Heart right ventricle (tissue), 16 donors: ENCODE measurements around the gene IKZF5. TPM values are rescaled to one million over a fixed set of nuclear protein-coding genes. Genes with fewer than 3 reads are reported as not detected.
A peak's percentile ranks its signal among the peaks of the same experiment; 100 is the strongest.

Experiments
- ATAC-seq, 8 donors: fragments of 200-7000 bp; cut with Tn5 transposase; one replicate each; pipeline ENCODE4 v1.9.1; 2020; ENCODE audit warnings: mild to moderate bottlenecking in 8 of 8, moderate library complexity in 8 of 8, moderate number of reproducible peaks in 1 of 8
- DNase-seq, 2 donors: peaks; one replicate each; pipeline ENCODE4 v3.0.0-alpha.2; 2020
- H3K27ac ChIP-seq, 10 donors: fragments of 200-600 bp; sonication (generic) in 2 of 10; one replicate each; pipeline versions ENCODE4 v1.5.0 to v1.8.0; 2020 to 2022; ENCODE audit warnings: mild to moderate bottlenecking in 3 of 10
- H3K27me3 ChIP-seq, 7 donors: fragments of 200-600 bp; one replicate each; pipeline ENCODE4 v1.8.0; 2021 to 2022; ENCODE audit warnings: mild to moderate bottlenecking in 2 of 7
- H3K36me3 ChIP-seq, 9 donors: fragments of 200-600 bp; sonication (generic) in 1 of 9; one replicate each; pipeline versions ENCODE4 v1.5.0 to v1.8.0; 2020 to 2022; ENCODE audit warnings: mild to moderate bottlenecking in 2 of 9
- H3K4me1 ChIP-seq, 9 donors: fragments of 200-600 bp; sonication (generic) in 1 of 9; one replicate each; pipeline versions ENCODE4 v1.5.0 to v1.8.0; 2020 to 2022; ENCODE audit warnings: mild to moderate bottlenecking in 4 of 9
- H3K4me3 ChIP-seq, 10 donors: fragments of 200-600 bp; sonication (generic) in 2 of 10; one replicate each; pipeline versions ENCODE4 v1.5.0 to v1.8.0; 2020 to 2022; ENCODE audit warnings: mild to moderate bottlenecking in 7 of 10, moderate library complexity in 2 of 10
- H3K9me3 ChIP-seq, 11 donors: fragments of 200-600 bp in 10 of 11; sonication (generic) in 2 of 11; one replicate each; pipeline versions ENCODE4 v1.5.0 to v1.8.0; 2013 to 2022; ENCODE audit warnings: mild to moderate bottlenecking in 2 of 11, control low read depth in 1 of 11, moderate library complexity in 1 of 11
- WGBS, 2 donors: extraction: QIAGEN DNeasy Blood & Tissue Kit; methylation state at CpG; one replicate each; pipeline ENCODE4 v1.1.7; 2013; ENCODE audit warnings: inconsistent platforms in 1 of 2; 5-methylcytosine and 5-hydroxymethylcytosine counted together
- intact Hi-C, 10 donors: fragments of 100-400 bp; cut with DNase I; formaldehyde crosslinking; loops; one replicate each; pipeline versions ENCODE4 v1.11.1 to v1.14.2; 2022
- long read RNA-seq, 3 donors: library from polyadenylated mRNA; unstranded; transcript quantifications; one replicate each; pipeline ENCODE4 v2.0.0, GENCODE V29; 2020 to 2021
- polyA plus RNA-seq, 2 donors: library from polyadenylated mRNA; stranded (reverse); fragments of 200-250 nt; gene quantifications; one replicate each; pipeline ENCODE4 v1.2.3, GENCODE V29; 2013
- total RNA-seq, 10 donors: library from RNA; stranded (reverse); fragmentation: NEBNext Ultra II Directional in 3 of 10; extraction: Animal tissue kit (Norgen Biotek cat#: 25700) in 3 of 10; gene quantifications; one replicate each; pipeline versions ENCODE4 v1.2.1 to v1.2.4, GENCODE V29; 2021 to 2023
- TF ChIP-seq, protein P1 (sequence below), 9 donors: fragments of 200-600 bp; sonication (generic) in 2 of 9; IDR thresholded peaks; one replicate each; pipeline versions ENCODE4 v1.5.0 to v1.8.0; 2021 to 2022; ENCODE audit warnings: antibody characterized with exemption in 9 of 9, mild to moderate bottlenecking in 5 of 9, moderate library complexity in 1 of 9
- donor health status: Arrhythmogenic right ventricular cardiomyopathy.
- donor health status: ischemic (EF 13 %, LVEDD 7.1; RV severe dilation, severe dysfunction).
- donor health status: healthy with polysubstance abuse.
- donor health status: DM: no; HTN: yes; CAD: no.
- donor health status: DM: no; HTN: no; CAD: no.
- donor health status: ischemic (EF 25% LVEDD 6.9; RV normal size, moderate dysfunction).
- donor health status: ischemic (EF 25% LVEDD 5.7; RV mildly dilated, moderate dysfunction).
- donor health status: healthy.
- donor health status: DM: yes; HTN: yes; CAD: no.
- donor health status: Ischemic cardiomyopathy.
- donor health status: ischemic (EF 35%, LVEDD 5.7; RV mildly dilated, moderate dysfunction).
- donor health status: nonischemic (EF 11% LVEDD 7.7; RV severe dilation, severe dysfunction).
- donor health status: DM: yes; HTN: yes; CAD: no.
- donor health status: PGD.
- donor health status: ischemic (EF 29% LVEDD 5.4; RV normal size, mild dysfunction).
- donor health status: nonischemic (EF 23%, LVEDD 6.1; RV moderate dilation, normal function).

Gene IKZF5, protein sequence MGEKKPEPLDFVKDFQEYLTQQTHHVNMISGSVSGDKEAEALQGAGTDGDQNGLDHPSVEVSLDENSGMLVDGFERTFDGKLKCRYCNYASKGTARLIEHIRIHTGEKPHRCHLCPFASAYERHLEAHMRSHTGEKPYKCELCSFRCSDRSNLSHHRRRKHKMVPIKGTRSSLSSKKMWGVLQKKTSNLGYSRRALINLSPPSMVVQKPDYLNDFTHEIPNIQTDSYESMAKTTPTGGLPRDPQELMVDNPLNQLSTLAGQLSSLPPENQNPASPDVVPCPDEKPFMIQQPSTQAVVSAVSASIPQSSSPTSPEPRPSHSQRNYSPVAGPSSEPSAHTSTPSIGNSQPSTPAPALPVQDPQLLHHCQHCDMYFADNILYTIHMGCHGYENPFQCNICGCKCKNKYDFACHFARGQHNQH
- 10 to 100 TPM in 8 of 10 donors, 1 to 10 TPM in 2; 7.8 to 14.4 (median 10.9) TPM for total RNA-seq
- polyA plus RNA-seq, result 10 to 100 TPM in 1 of 2 donors, 1 to 10 TPM in 1; 3.8 to 12.1 TPM
- long read RNA-seq, donor 1, full-length matches to known transcripts, result 6 of 12 reads
- long read RNA-seq, donor 1, partial matches to known transcripts, result 0 of 12 reads
- long read RNA-seq, donor 1, other reads (novel, unspliced or antisense), result 6 of 12 reads
- long read RNA-seq, donor 2, full-length matches to known transcripts, result 2 of 7 reads
- long read RNA-seq, donor 2, partial matches to known transcripts, result 0 of 7 reads
- long read RNA-seq, donor 2, other reads (novel, unspliced or antisense), result 5 of 7 reads
- long read RNA-seq, donor 3, full-length matches to known transcripts, result 3 of 14 reads
- long read RNA-seq, donor 3, partial matches to known transcripts, result 4 of 14 reads
- long read RNA-seq, donor 3, other reads (novel, unspliced or antisense), result 7 of 14 reads

DNA sequence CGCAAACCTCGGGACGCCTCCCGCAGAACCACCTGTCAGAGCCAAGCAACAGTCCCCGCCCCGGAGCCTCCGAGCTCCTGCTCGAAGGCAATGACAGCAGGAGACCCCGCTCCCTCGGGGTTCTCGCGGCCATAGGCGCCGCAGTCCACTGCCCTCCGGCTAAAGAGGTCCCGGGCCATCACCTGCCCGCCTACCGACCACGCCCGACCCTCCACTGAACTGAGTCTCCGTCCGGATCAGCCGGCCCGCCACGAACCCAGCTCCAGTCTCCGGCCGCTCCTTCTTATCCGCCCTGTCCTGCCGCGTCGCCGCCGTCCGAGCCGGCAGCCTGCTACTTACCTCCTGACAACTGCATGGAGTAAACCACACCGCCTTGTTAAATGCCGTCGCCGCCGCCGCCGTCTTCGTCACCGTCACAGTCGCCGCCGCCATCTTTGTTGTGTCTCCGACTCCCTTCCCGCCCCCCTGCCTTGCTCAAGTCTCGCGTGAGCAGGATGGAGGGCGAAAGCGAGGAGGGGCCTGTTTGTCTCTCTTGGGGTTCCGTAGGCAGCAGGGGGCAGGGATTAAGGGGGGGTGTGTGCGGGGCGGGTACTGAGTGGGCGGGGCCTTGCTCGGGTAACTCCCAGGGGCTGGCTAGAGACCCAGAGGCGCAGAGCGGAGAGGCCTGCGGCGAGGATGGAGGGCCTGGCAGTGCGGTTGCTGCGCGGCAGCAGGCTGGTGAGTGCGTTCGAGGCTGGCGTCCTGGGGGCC lies at the start of gene IKZF5, which contains the start of gene ACADSB:
TSS of gene IKZF5 (minus strand) at position 441 of the 750 bp plus-strand sequence. CDS start 10,170 bp downstream, outside the sequence.
TSS of gene ACADSB (plus strand) at position 652 of the 750 bp plus-strand sequence. CDS start at position 676, 24 bp downstream.
- peak within 1 kb of the TSS; percentile 55 to 96 (median 90) for H3K27ac ChIP-seq
- peak within 1 kb of the TSS; percentile 71 to 97 (median 88) for H3K4me3 ChIP-seq
- peaks cover 4 to 56% (median 42%) of the 10 kb centered on the region in 9 donors for H3K4me1 ChIP-seq
- no peaks in the 10 kb centered on the region for H3K27me3 ChIP-seq
- whole genome bisulfite sequencing, 2 donors, result 1% methylated on average over 68 of the region's 68 CpGs
- peaks cover 0 to 2% (median 0%) of the 10 kb centered on the region in 9 donors for H3K36me3 ChIP-seq
- no peaks in the 10 kb centered on the region for H3K9me3 ChIP-seq
- DNase-seq, result peak; percentile 94 to 98
- intact Hi-C loops, result loop anchor here in 3 of 10 donors (1.0 to 10.0 kb wide), 3 partner anchors 28 to 146 kb away; partner anchors contain the start of genes PSTK (in 2 of the 3) and BUB3 (in 1 of the 3)
- peak; percentile 97 to 99 (median 98) for ATAC-seq
- TF ChIP-seq, protein P1, sequence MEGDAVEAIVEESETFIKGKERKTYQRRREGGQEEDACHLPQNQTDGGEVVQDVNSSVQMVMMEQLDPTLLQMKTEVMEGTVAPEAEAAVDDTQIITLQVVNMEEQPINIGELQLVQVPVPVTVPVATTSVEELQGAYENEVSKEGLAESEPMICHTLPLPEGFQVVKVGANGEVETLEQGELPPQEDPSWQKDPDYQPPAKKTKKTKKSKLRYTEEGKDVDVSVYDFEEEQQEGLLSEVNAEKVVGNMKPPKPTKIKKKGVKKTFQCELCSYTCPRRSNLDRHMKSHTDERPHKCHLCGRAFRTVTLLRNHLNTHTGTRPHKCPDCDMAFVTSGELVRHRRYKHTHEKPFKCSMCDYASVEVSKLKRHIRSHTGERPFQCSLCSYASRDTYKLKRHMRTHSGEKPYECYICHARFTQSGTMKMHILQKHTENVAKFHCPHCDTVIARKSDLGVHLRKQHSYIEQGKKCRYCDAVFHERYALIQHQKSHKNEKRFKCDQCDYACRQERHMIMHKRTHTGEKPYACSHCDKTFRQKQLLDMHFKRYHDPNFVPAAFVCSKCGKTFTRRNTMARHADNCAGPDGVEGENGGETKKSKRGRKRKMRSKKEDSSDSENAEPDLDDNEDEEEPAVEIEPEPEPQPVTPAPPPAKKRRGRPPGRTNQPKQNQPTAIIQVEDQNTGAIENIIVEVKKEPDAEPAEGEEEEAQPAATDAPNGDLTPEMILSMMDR (IDR thresholded peaks at IDR 0.05), result no peak

DNA sequence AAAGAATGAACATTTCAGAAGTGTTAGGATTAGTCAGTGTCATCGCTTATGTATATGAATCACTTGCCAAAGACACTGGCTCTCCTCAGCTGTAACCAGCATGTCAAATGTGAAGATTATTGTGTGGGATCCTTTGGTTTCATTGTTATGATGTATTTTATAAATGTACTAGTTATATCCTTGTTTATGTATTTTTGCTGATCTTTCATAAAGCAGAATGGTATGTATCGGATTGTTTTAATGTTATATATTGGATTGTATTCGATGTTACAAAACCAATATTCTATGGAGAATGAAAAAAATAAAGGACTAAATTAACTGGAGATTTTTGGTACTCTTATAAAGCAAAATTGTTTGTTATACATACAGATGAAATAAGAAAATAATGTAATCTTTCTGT lies 49.4 kb upstream of the IKZF5 start:
- Histone ChIP-seq H3K36me3 (peaks cover 0 to 24% (median 9%) of the 10 kb centered on the region in 9 donors), H3K27ac (no peak overlapping the region), H3K4me1 (no peaks in the 10 kb centered on the region), H3K9me3 (no peaks in the 10 kb centered on the region), H3K4me3 (no peak overlapping the region), H3K27me3 (peaks cover 0 to 8% (median 0%) of the 10 kb centered on the region in 7 donors)
- 95 to 99% methylated on average over 3 of the region's 3 CpGs for WGBS, 2 donors
- TF ChIP-seq, protein P1 (IDR thresholded peaks at IDR 0.05), result no peak
- intact Hi-C loops, result no loop called here
- DNase-seq (no peak), ATAC-seq (no peak)

DNA sequence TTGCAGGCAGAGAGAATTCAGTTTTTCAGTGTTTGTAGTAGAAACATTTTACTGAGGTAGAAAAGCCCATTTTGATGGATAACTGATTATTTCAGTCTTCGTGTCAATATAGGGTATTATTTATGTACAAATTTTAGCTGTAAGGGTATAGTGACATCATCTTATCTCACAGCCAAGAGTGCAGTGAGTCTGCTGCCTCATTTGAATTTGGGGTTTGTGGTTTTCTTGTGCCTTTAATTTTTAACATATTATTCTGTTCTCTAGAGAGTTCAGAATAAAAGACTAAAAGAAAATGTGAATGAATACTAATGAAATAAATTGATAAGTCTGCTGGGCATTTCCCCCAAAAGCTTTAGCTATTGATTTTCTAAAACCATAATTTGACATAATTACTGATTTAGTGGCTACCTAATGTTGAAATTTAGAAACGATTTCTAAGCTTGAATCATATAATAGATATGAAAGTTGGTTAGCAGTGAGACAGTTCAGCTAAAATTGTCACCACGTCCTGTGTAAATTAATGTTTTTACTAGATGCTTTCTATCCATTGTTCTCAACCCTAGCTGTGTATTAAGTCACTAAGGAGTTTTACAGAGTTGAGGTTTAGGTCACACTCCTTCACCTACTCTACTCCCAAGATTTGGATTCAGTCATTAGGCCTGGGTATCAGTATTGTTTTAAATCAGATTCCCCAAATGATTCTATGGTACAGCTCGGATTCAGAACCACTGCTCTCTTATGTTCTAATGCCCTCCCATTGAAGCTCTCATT lies 37.6 kb upstream of the IKZF5 start:
- intact Hi-C loops, result loop anchor here in 2 of 10 donors (10.0 kb wide), 1 partner anchor 509 kb away; no protein-coding TSS in a partner anchor
- WGBS, 2 donors, result 84 to 87% methylated on average over 4 of the region's 4 CpGs

More for the DNA sequence above, 37.6 kb upstream of the IKZF5 start:
- no peaks in the 10 kb centered on the region for H3K4me1 ChIP-seq
- H3K9me3 ChIP-seq, result no peaks in the 10 kb centered on the region
- peaks cover 0 to 94% (median 21%) of the 10 kb centered on the region in 9 donors for H3K36me3 ChIP-seq
- TF ChIP-seq, protein P1 (IDR thresholded peaks at IDR 0.05), result no peak
- no peak overlapping the region for H3K27ac ChIP-seq
- no peak overlapping the region for H3K4me3 ChIP-seq
- no peaks in the 10 kb centered on the region for H3K27me3 ChIP-seq
- DNase-seq (no peak), ATAC-seq (no peak)
